Measurements from ENCODE around the gene SAMD15.

The SAMD15 gene

GRCh38 chr14:77342726-77343397 is 34.3 kb upstream of the SAMD15 start:
- no peaks in the 10 kb centered on the region for H3K79me2 ChIP-seq (ENCODE audit: insufficient read depth, low read length)

GRCh38 chr14:77343662-77344061 is 33.5 kb upstream of the SAMD15 start:
- H3K4me3 ChIP-seq (ENCODE audit: low read depth in 1 of 2, low read length in 2 of 2), result no peak overlapping the region
- TF ChIP-seq CTCF (IDR thresholded peaks at IDR 0.05; ENCODE audit: borderline replicate concordance, extremely low read depth, low read length, poor library complexity, severe bottlenecking) (no peak), EZH2 (IDR thresholded peaks at IDR 0.05; ENCODE audit: borderline replicate concordance, low read depth, low read length, severe bottlenecking) (no peak)
- no peak overlapping the region for H3K4me2 ChIP-seq (ENCODE audit: insufficient read depth, low read length)
- H3K27ac ChIP-seq (ENCODE audit: low read length), result no peak overlapping the region
- H3K9ac ChIP-seq (ENCODE audit: low read depth, low read length), result no peak overlapping the region
- no peaks in the 10 kb centered on the region for H3K4me1 ChIP-seq (ENCODE audit: insufficient read depth, low read length)
- no peaks in the 10 kb centered on the region for H3K9me3 ChIP-seq (ENCODE audit: insufficient read depth, low read length, severe bottlenecking)
- H2AFZ ChIP-seq (ENCODE audit: low read depth, low read length), result no peak overlapping the region
- no peak for DNase-seq
- H4K20me1 ChIP-seq (ENCODE audit: insufficient read depth, low read length), result no peaks in the 10 kb centered on the region
- H3K79me2 ChIP-seq (ENCODE audit: insufficient read depth, low read length), result no peaks in the 10 kb centered on the region
- peaks cover 50% of the 10 kb centered on the region for H3K36me3 ChIP-seq (ENCODE audit: insufficient read depth, low read length)
- no peak for ATAC-seq (ENCODE audit: insufficient read depth, low read depth)
- H3K27me3 ChIP-seq (ENCODE audit: insufficient read depth, low read length, poor library complexity), result no peaks in the 10 kb centered on the region

More at GRCh38 chr14:77342726-77343397, 34.3 kb upstream of the SAMD15 start:
- H4K20me1 ChIP-seq (ENCODE audit: insufficient read depth, low read length), result no peaks in the 10 kb centered on the region
- H3K27me3 ChIP-seq (ENCODE audit: insufficient read depth, low read length, poor library complexity), result no peaks in the 10 kb centered on the region
- no peak overlapping the region for H2AFZ ChIP-seq (ENCODE audit: low read depth, low read length)
- H3K9ac ChIP-seq (ENCODE audit: low read depth, low read length), result no peak overlapping the region
- no peak overlapping the region for H3K4me3 ChIP-seq (ENCODE audit: low read depth in 1 of 2, low read length in 2 of 2)
- DNase-seq (no peak), ATAC-seq (ENCODE audit: insufficient read depth, low read depth) (no peak)
- no peak overlapping the region for H3K27ac ChIP-seq (ENCODE audit: low read length)
- no peaks in the 10 kb centered on the region for H3K9me3 ChIP-seq (ENCODE audit: insufficient read depth, low read length, severe bottlenecking)
- TF ChIP-seq EZH2 (IDR thresholded peaks at IDR 0.05; ENCODE audit: borderline replicate concordance, low read depth, low read length, severe bottlenecking), result no peak
- TF ChIP-seq CTCF (IDR thresholded peaks at IDR 0.05; ENCODE audit: borderline replicate concordance, extremely low read depth, low read length, poor library complexity, severe bottlenecking), result no peak
- H3K36me3 ChIP-seq (ENCODE audit: insufficient read depth, low read length), result peaks cover 50% of the 10 kb centered on the region
- H3K4me2 ChIP-seq (ENCODE audit: insufficient read depth, low read length), result no peak overlapping the region
- H3K4me1 ChIP-seq (ENCODE audit: insufficient read depth, low read length), result no peaks in the 10 kb centered on the region

- H3K9ac ChIP-seq (ENCODE audit: low read depth, low read length), result no peak overlapping the region
- no peaks in the 10 kb centered on the region for H4K20me1 ChIP-seq (ENCODE audit: insufficient read depth, low read length)
- TF ChIP-seq EZH2 (IDR thresholded peaks at IDR 0.05; ENCODE audit: borderline replicate concordance, low read depth, low read length, severe bottlenecking) (no peak), CTCF (IDR thresholded peaks at IDR 0.05; ENCODE audit: borderline replicate concordance, extremely low read depth, low read length, poor library complexity, severe bottlenecking) (no peak)
- H3K36me3 ChIP-seq (ENCODE audit: insufficient read depth, low read length), result peaks cover 52% of the 10 kb centered on the region
- no peaks in the 10 kb centered on the region for H3K27me3 ChIP-seq (ENCODE audit: insufficient read depth, low read length, poor library complexity)
- H2AFZ ChIP-seq (ENCODE audit: low read depth, low read length), result no peak overlapping the region
- no peak overlapping the region for H3K27ac ChIP-seq (ENCODE audit: low read length)
- no peak overlapping the region for H3K4me3 ChIP-seq (ENCODE audit: low read depth in 1 of 2, low read length in 2 of 2)
- no peak overlapping the region for H3K4me2 ChIP-seq (ENCODE audit: insufficient read depth, low read length)
- DNase-seq (no peak), ATAC-seq (ENCODE audit: insufficient read depth, low read depth) (no peak)
- no peaks in the 10 kb centered on the region for H3K4me1 ChIP-seq (ENCODE audit: insufficient read depth, low read length)
- no peaks in the 10 kb centered on the region for H3K79me2 ChIP-seq (ENCODE audit: insufficient read depth, low read length)
- no peaks in the 10 kb centered on the region for H3K9me3 ChIP-seq (ENCODE audit: insufficient read depth, low read length, severe bottlenecking)
Observed at GRCh38 chr14:77344377-77344996, 32.7 kb upstream of the SAMD15 start.

Measured in DND-41 (cell line).